ENCODE results near the gene CACNA1I. TPM values are rescaled to one million over a fixed set of nuclear protein-coding genes. Genes with fewer than 3 reads are reported as not detected.

The CACNA1I gene
- total and polyA plus RNA-seq, 2 donors (not counting 1 experiment from before 2014, with no cell fraction given), result 0.07 to 0.25 TPM

- no peaks in the 10 kb centered on the region for H4K20me1 ChIP-seq (ENCODE audit: control insufficient read depth, insufficient read depth, low read length, poor library complexity, severe bottlenecking)
- H2AFZ ChIP-seq (ENCODE audit: insufficient read depth, low read depth, low read length, poor library complexity, severe bottlenecking), result no peak overlapping the region
- Mint-ChIP-seq H3K27ac (no peak overlapping the region), H3K27me3 (peaks cover 41% of the 10 kb centered on the region), H3K9me3 (ENCODE audit: insufficient read depth) (no peaks in the 10 kb centered on the region), H3K4me1 (peaks cover 27% of the 10 kb centered on the region), H3K4me3 (no peak overlapping the region)
- intact Hi-C loops (cut with micrococcal nuclease), result no loop called here
- no peak overlapping the region for H3K27ac ChIP-seq (ENCODE audit: low read length in 2 of 2)
- ChIA-PET CTCF (no interaction called here), POLR2A (no interaction called here)
- H3K9ac ChIP-seq (ENCODE audit: low read length), result no peak overlapping the region
- peaks cover 17 to 26% of the 10 kb centered on the region in 2 donors for H3K4me1 ChIP-seq (ENCODE audit: control insufficient read depth in 2 of 2, insufficient read depth in 2 of 2, low read length in 2 of 2)
- no peak overlapping the region for H3K4me3 ChIP-seq (ENCODE audit: control extremely low read depth in 1 of 5, extremely low read depth in 1 of 5, insufficient read depth in 1 of 5, low read depth in 2 of 5, low read length in 4 of 5)
- H3K9me3 ChIP-seq (ENCODE audit: control extremely low read depth in 1 of 3, control insufficient read depth in 2 of 3, insufficient read depth in 1 of 3, low read length in 2 of 3), result peaks cover 0 to 22% (median 0%) of the 10 kb centered on the region in 3 donors
- peaks cover 0 to 54% (median 15%) of the 10 kb centered on the region in 4 experiments for H3K27me3 ChIP-seq (replicated peaks in 1 of 4; ENCODE audit: control extremely low read depth in 1 of 4, control insufficient read depth in 3 of 4, insufficient read depth in 4 of 4, low read length in 3 of 4)
- DNase-seq, result no peak
- H3K36me3 ChIP-seq (replicated peaks in 1 of 2; ENCODE audit: control extremely low read depth in 1 of 2, control insufficient read depth in 1 of 2, extremely low read depth in 1 of 2, insufficient read depth in 2 of 2, low read length in 1 of 2), result no peaks in the 10 kb centered on the region
- ATAC-seq (ENCODE audit: low read depth), result no peak
- no peak overlapping the region for H3K4me2 ChIP-seq (replicated peaks; ENCODE audit: low read depth, low read length, poor library complexity, severe bottlenecking)
- H3K79me2 ChIP-seq (ENCODE audit: control insufficient read depth, insufficient read depth, low read length), result no peaks in the 10 kb centered on the region
- 74% methylated on average over 5 of the region's 6 CpGs for WGBS (ENCODE audit: insufficient coverage)
- TF ChIP-seq CTCF (IDR thresholded peaks at IDR 0.05) (no peak), EZH2 (IDR thresholded peaks at IDR 0.05; ENCODE audit: borderline replicate concordance, insufficient read depth, low read depth, low read length, poor library complexity, severe bottlenecking) (no peak)
These were observed 26.0 kb downstream of the CACNA1I start for GRCh38 chr22:39596601-39597000.

- peaks cover 17 to 26% of the 10 kb centered on the region in 2 donors for H3K4me1 ChIP-seq (ENCODE audit: control insufficient read depth in 2 of 2, insufficient read depth in 2 of 2, low read length in 2 of 2)
- Mint-ChIP-seq H3K9me3 (ENCODE audit: insufficient read depth) (no peaks in the 10 kb centered on the region), H3K27ac (no peak overlapping the region), H3K27me3 (peaks cover 37% of the 10 kb centered on the region), H3K4me1 (peaks cover 32% of the 10 kb centered on the region), H3K4me3 (no peak overlapping the region)
- intact Hi-C loops (cut with micrococcal nuclease), result no loop called here
- ChIA-PET POLR2A (no interaction called here), CTCF (no interaction called here)
- ATAC-seq (ENCODE audit: low read depth), result no peak
- no peak overlapping the region for H3K9ac ChIP-seq (ENCODE audit: low read length)
- H3K27ac ChIP-seq (ENCODE audit: low read length in 2 of 2), result no peak overlapping the region
- no peaks in the 10 kb centered on the region for H4K20me1 ChIP-seq (ENCODE audit: control insufficient read depth, insufficient read depth, low read length, poor library complexity, severe bottlenecking)
- peaks cover 0 to 54% (median 15%) of the 10 kb centered on the region in 4 experiments for H3K27me3 ChIP-seq (replicated peaks in 1 of 4; ENCODE audit: control extremely low read depth in 1 of 4, control insufficient read depth in 3 of 4, insufficient read depth in 4 of 4, low read length in 3 of 4)
- TF ChIP-seq EZH2 (IDR thresholded peaks at IDR 0.05; ENCODE audit: borderline replicate concordance, insufficient read depth, low read depth, low read length, poor library complexity, severe bottlenecking), result no peak
- no peak for TF ChIP-seq CTCF (IDR thresholded peaks at IDR 0.05)
- H3K4me2 ChIP-seq (replicated peaks; ENCODE audit: low read depth, low read length, poor library complexity, severe bottlenecking), result no peak overlapping the region
- H3K36me3 ChIP-seq (replicated peaks in 1 of 2; ENCODE audit: control extremely low read depth in 1 of 2, control insufficient read depth in 1 of 2, extremely low read depth in 1 of 2, insufficient read depth in 2 of 2, low read length in 1 of 2), result no peaks in the 10 kb centered on the region
- no peaks in the 10 kb centered on the region for H3K79me2 ChIP-seq (ENCODE audit: control insufficient read depth, insufficient read depth, low read length)
- H3K9me3 ChIP-seq (ENCODE audit: control extremely low read depth in 1 of 3, control insufficient read depth in 2 of 3, insufficient read depth in 1 of 3, low read length in 2 of 3), result peaks cover 0 to 25% (median 0%) of the 10 kb centered on the region in 3 donors
- DNase-seq, result no peak
- no peak overlapping the region for H2AFZ ChIP-seq (ENCODE audit: insufficient read depth, low read depth, low read length, poor library complexity, severe bottlenecking)
- 73% methylated on average over 7 of the region's 8 CpGs for WGBS (ENCODE audit: insufficient coverage)
- no peak overlapping the region for H3K4me3 ChIP-seq (ENCODE audit: control extremely low read depth in 1 of 5, extremely low read depth in 1 of 5, insufficient read depth in 1 of 5, low read depth in 2 of 5, low read length in 4 of 5)
These were observed 26.8 kb downstream of the CACNA1I start for GRCh38 chr22:39597236-39597869.

All from B cell (primary cell).